ENCODE measurements around the gene LUZP2.

Gene LUZP2

GRCh38 chr11:24925091-24925490 is 428.2 kb downstream of the LUZP2 start:
- ChIA-PET CTCF (no interaction called here), POLR2A (no interaction called here)
- no peak for TF ChIP-seq CTCF (IDR thresholded peaks at IDR 0.05; ENCODE audit: insufficient read depth, low read length, missing control alignments)
- H3K4me3 ChIP-seq (ENCODE audit: low read depth, low read length): no peak overlapping the region
- no peak for DNase-seq (ENCODE audit: low read depth, low spot score)

- CTCF ChIA-PET: no interaction called here
Observed at GRCh38 chr11:24932110-24933000, 435.5 kb downstream of the LUZP2 start.

GRCh38 chr11:24934733-24935439 is 438.0 kb downstream of the LUZP2 start:
- ChIA-PET CTCF (no interaction called here), POLR2A (no interaction called here)
- no peak for DNase-seq (ENCODE audit: low read depth, low spot score)

More at GRCh38 chr11:24932110-24933000, 435.5 kb downstream of the LUZP2 start:
- TF ChIP-seq CTCF (IDR thresholded peaks at IDR 0.05; ENCODE audit: insufficient read depth, low read length, missing control alignments): no peak
- DNase-seq (ENCODE audit: low read depth, low spot score): no peak
- no peak overlapping the region for H3K4me3 ChIP-seq (ENCODE audit: low read depth, low read length)
- POLR2A ChIA-PET: no interaction called here

GRCh38 chr11:24944891-24945290 is 448.0 kb downstream of the LUZP2 start:
- POLR2A ChIA-PET: no interaction called here
- TF ChIP-seq CTCF (IDR thresholded peaks at IDR 0.05; ENCODE audit: insufficient read depth, low read length, missing control alignments): no peak

More at GRCh38 chr11:24934733-24935439, 438.0 kb downstream of the LUZP2 start:
- no peak for TF ChIP-seq CTCF (IDR thresholded peaks at IDR 0.05; ENCODE audit: insufficient read depth, low read length, missing control alignments)
- H3K4me3 ChIP-seq (ENCODE audit: low read depth, low read length): no peak overlapping the region

GRCh38 chr11:24949406-24949805 is 452.6 kb downstream of the LUZP2 start:
- no peak for TF ChIP-seq CTCF (IDR thresholded peaks at IDR 0.05; ENCODE audit: insufficient read depth, low read length, missing control alignments)
- H3K4me3 ChIP-seq (ENCODE audit: low read depth, low read length): no peak overlapping the region
- no peak for DNase-seq (ENCODE audit: low read depth, low spot score)
- POLR2A ChIA-PET: no interaction called here
- CTCF ChIA-PET: no interaction called here

More at GRCh38 chr11:24944891-24945290, 448.0 kb downstream of the LUZP2 start:
- H3K4me3 ChIP-seq (ENCODE audit: low read depth, low read length): no peak overlapping the region
- no peak for DNase-seq (ENCODE audit: low read depth, low spot score)
- CTCF ChIA-PET: no interaction called here

- DNase-seq (ENCODE audit: low read depth, low spot score): no peak
- ChIA-PET CTCF (no interaction called here), POLR2A (no interaction called here)
- no peak for TF ChIP-seq CTCF (IDR thresholded peaks at IDR 0.05; ENCODE audit: insufficient read depth, low read length, missing control alignments)
- no peak overlapping the region for H3K4me3 ChIP-seq (ENCODE audit: low read depth, low read length)
Observed at GRCh38 chr11:24963852-24964251, 467.0 kb downstream of the LUZP2 start.

Data from AG04449 (cell line).